K562 (cell line): ENCODE results near the gene ILK. TPM values are rescaled to one million over a fixed set of nuclear protein-coding genes. Genes with fewer than 3 reads are reported as not detected.

Source experiments
- CBFA2T3 ChIP-seq: fragments of 450-650 bp; IDR thresholded peaks from 2 replicates; pipeline ENCODE4 v1.6.1; 2017
- CHD1 ChIP-seq: fragments of 200-600 bp; sonication (generic); IDR thresholded peaks from one replicate; pipeline ENCODE4 v1.6.1; 2012; ENCODE audit warnings: mild to moderate bottlenecking, moderate library complexity, low read length, inconsistent platforms
- CHD4 ChIP-seq: fragments of 200-600 bp; sonication (generic); IDR thresholded peaks from 3 replicates; pipeline ENCODE4 v1.6.1; 2012; ENCODE audit warnings: low read depth, mild to moderate bottlenecking, mixed read lengths, low read length, inconsistent platforms; ENCODE audit not compliant: insufficient read depth, insufficient replicate concordance, poor library complexity, severe bottlenecking
- COPS2 ChIP-seq: fragments of 450-650 bp; conservative IDR thresholded peaks from 2 replicates; pipeline ENCODE4 v1.6.1; 2016; ENCODE audit warnings: mild to moderate bottlenecking, moderate library complexity
- MAFF ChIP-seq: IDR thresholded peaks from 2 replicates; pipeline ENCODE4 v1.6.1; 2012; ENCODE audit warnings: low read length, improper control_type of control experiment
- MYC ChIP-seq, 2 experiments: fragments of 250-450 bp in 1 of 2; sonication (Bioruptor Pico) in 1 of 2; IDR thresholded peaks; 2 replicates each; pipeline versions ENCODE4 v1.5.1 to v1.6.1; 2012 to 2021; ENCODE audit warnings: low read depth in 2 of 2, borderline replicate concordance in 1 of 2, improper control_type of control experiment in 1 of 2, low read length in 1 of 2, mild to moderate bottlenecking in 1 of 2, moderate library complexity in 1 of 2
- RHOXF2B ChIP-seq: fragments of 250-450 bp; sonication (Bioruptor Pico); conservative IDR thresholded peaks from 2 replicates; pipeline ENCODE4 v1.5.1; 2021
- SAP30 ChIP-seq: fragments of 200-600 bp; sonication (generic); IDR thresholded peaks from 2 replicates; pipeline ENCODE4 v1.6.1; 2012; ENCODE audit warnings: borderline replicate concordance, low read depth, mild to moderate bottlenecking, moderate library complexity, low read length, control low read depth, inconsistent platforms; ENCODE audit not compliant: insufficient read depth, poor library complexity, severe bottlenecking
- SIN3A ChIP-seq, 2 experiments: fragments of 150-350 bp in 1 of 2; IDR thresholded peaks; 2 replicates each; pipeline ENCODE4 v1.6.1; 2011 to 2016; ENCODE audit warnings: borderline replicate concordance in 2 of 2, low read depth in 2 of 2, low read length in 2 of 2, mild to moderate bottlenecking in 2 of 2, moderate library complexity in 2 of 2; ENCODE audit not compliant: control insufficient read depth in 1 of 2
- SOX6 ChIP-seq: fragments of 450-650 bp; IDR thresholded peaks from 2 replicates; pipeline ENCODE4 v1.6.1; 2014; ENCODE audit warnings: mild to moderate bottlenecking
- SP2 ChIP-seq: IDR thresholded peaks from 2 replicates; pipeline ENCODE4 v1.6.1; 2011; ENCODE audit warnings: mild to moderate bottlenecking, low read depth, low read length, moderate library complexity; ENCODE audit not compliant: poor library complexity, severe bottlenecking; ENCODE audit errors: extremely low read depth
- TAF7 ChIP-seq: fragments of 450-650 bp; IDR thresholded peaks from 2 replicates; pipeline ENCODE4 v1.6.1; 2016; ENCODE audit warnings: missing genetic modification characterization, missing compliant biosample characterization
- TBP ChIP-seq: optimal IDR thresholded peaks from 2 replicates; pipeline ENCODE3; 2011; ENCODE audit warnings: low read depth, low read length, improper control_type of control experiment
- TEAD4 ChIP-seq, 2 experiments: sonication (generic) in 1 of 2; formaldehyde crosslinking in 1 of 2; IDR thresholded peaks; 2 replicates each; pipeline versions ENCODE4 v1.6.1 to v1.8.0; 2012 to 2022; ENCODE audit warnings: borderline replicate concordance in 1 of 2, inconsistent platforms in 1 of 2, low read length in 1 of 2, mild to moderate bottlenecking in 1 of 2, missing genetic modification reagents in 1 of 2
- TRIM24 ChIP-seq, 2 experiments: fragments of 450-650 bp; IDR thresholded peaks; 2 replicates each; pipeline ENCODE4 v1.6.1; 2016
- ZBTB8A ChIP-seq: fragments of 450-650 bp; IDR thresholded peaks from 2 replicates; pipeline ENCODE4 v1.6.1; 2018; ENCODE audit warnings: mild to moderate bottlenecking, moderate library complexity; ENCODE audit not compliant: partially characterized antibody
- ZEB2 ChIP-seq: fragments of 450-650 bp; IDR thresholded peaks from 2 replicates; pipeline ENCODE4 v1.6.1; 2016
- ZNF133 ChIP-seq: fragments of 250-450 bp; sonication (Bioruptor Pico); IDR thresholded peaks from 2 replicates; pipeline ENCODE4 v1.4.0; 2020; ENCODE audit warnings: mild to moderate bottlenecking
- ZNF57 ChIP-seq: fragments of 450-650 bp; formaldehyde crosslinking; IDR thresholded peaks from 2 replicates; pipeline ENCODE4 v1.4.0; 2020; ENCODE audit warnings: mild to moderate bottlenecking, moderate library complexity
- ZNF707 ChIP-seq: fragments of 250-450 bp; sonication (Bioruptor Pico); conservative IDR thresholded peaks from 2 replicates; pipeline ENCODE4 v1.8.0; 2022; ENCODE audit warnings: inconsistent platforms, mild to moderate bottlenecking, moderate library complexity
- ZSCAN29 ChIP-seq: fragments of 450-650 bp; IDR thresholded peaks from 2 replicates; pipeline ENCODE4 v1.6.1; 2017
- polyA plus RNA-seq, 8 experiments: library from polyadenylated mRNA; depleted of rRNA in 4 of 8; stranded (reverse) in 5 of 8; unstranded in 3 of 8; fragments of >200 nt; fragmentation: Nextera tagmentation in 2 of 8; fragmentation: Illumina TruSeq in 1 of 8; extraction: Ambion mirVana in 2 of 8; extraction: Trizol in 1 of 8; gene quantifications; 2 replicates each; pipeline versions ENCODE4 v1.2.1 to v1.2.3, GENCODE V29; 2011 to 2014; ENCODE audit warnings: inconsistent platforms in 1 of 8, missing spikeins in 1 of 8
- total RNA-seq, 7 experiments: library from RNA; depleted of rRNA in 6 of 7; stranded (reverse); fragments of >200 nt in 6 of 7; fragmentation: Illumina TruSeq in 2 of 7; extraction: Trizol in 2 of 7; gene quantifications; 2 replicates each; pipeline versions ENCODE4 v1.2.1 to v1.2.3, GENCODE V29; 2011 to 2021; ENCODE audit warnings: low replicate concordance in 1 of 7
- TF ChIP-seq, protein P1 (sequence below): sonication (generic); formaldehyde crosslinking; IDR thresholded peaks from 2 replicates; pipeline ENCODE4 v1.8.1; 2022; ENCODE audit warnings: missing genetic modification reagents
- TF ChIP-seq, protein P2 (sequence below): fragments of 450-650 bp; IDR thresholded peaks from 2 replicates; pipeline ENCODE4 v1.6.1; 2017; ENCODE audit warnings: antibody characterized with exemption, mild to moderate bottlenecking

ILK gene
- total and polyA plus RNA-seq, 9 of the 15 experiments (the other 6 are each of a cell fraction or from before 2014, with no cell fraction given) = 43.3 to 95.9 (median 58.9) TPM

DNA sequence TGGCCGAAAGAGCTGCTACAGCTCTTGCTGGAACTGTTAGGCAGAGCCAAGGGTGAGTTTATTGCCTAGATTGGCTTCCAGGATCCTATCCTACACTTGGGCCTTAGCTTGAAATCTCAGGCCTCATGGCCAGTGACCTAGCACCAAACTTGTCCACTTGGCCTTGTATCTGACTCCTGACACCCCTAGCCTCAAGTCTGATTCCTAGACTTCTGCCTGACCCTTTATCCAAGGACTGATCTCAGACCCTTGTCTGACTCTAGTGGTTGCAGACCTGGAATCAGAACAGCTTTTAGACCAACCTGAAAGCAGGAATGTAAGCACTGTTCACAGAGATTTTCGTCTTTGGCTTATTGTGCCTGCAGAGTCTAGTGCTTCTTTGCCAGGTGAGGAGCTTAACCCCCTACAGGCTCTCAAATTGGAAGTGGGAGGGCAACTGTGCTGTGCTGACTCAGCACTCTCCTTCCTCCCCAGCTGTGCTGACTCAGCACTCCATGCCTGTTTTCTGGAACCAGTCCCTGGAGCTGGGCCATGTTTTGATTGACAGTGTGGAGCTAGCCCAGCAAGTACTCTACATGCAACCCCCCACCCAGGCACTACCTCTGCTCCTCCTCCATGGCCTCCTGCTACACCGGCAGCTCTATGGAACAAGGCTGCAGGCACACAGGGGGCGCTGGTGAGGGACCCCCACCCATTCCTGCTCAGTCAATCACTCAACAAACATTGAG is 35.2 kb upstream of the ILK start (continued):
- TF ChIP-seq, protein P1, sequence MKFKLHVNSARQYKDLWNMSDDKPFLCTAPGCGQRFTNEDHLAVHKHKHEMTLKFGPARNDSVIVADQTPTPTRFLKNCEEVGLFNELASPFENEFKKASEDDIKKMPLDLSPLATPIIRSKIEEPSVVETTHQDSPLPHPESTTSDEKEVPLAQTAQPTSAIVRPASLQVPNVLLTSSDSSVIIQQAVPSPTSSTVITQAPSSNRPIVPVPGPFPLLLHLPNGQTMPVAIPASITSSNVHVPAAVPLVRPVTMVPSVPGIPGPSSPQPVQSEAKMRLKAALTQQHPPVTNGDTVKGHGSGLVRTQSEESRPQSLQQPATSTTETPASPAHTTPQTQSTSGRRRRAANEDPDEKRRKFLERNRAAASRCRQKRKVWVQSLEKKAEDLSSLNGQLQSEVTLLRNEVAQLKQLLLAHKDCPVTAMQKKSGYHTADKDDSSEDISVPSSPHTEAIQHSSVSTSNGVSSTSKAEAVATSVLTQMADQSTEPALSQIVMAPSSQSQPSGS (CRISPR knock-in tag) = no peak
- TF ChIP-seq CBFA2T3 (peak; percentile 84), SAP30 (no peak), SIN3A (IDR thresholded peaks at IDR 0.05; ENCODE audit: borderline replicate concordance in 2 of 2, control insufficient read depth in 1 of 2, low read depth in 2 of 2, low read length in 2 of 2) (peak; percentile 99), TAF7 (no peak), ZSCAN29 (no peak), ZNF57 (CRISPR knock-in tag) (no peak), MYC (IDR thresholded peaks at IDR 0.05; ENCODE audit: low read depth, low read length) (0 out of 2 replicates have a peak, but pooled peaks have one; percentile 19), MYC (CRISPR knock-in tag; IDR thresholded peaks at IDR 0.05; ENCODE audit: borderline replicate concordance, low read depth) (no peak; the same call in 1 of the 2 replicates), MAFF (peak; percentile 100), TRIM24 (IDR thresholded peaks at IDR 0.05) (peak; percentile 56 to 84; a peak in 3 of 4 replicates), RHOXF2B (CRISPR knock-in tag) (no peak), CHD4 (no peak), TBP (no peak), SP2 (no peak), CHD1 (no peak), ZBTB8A (no peak), TEAD4 (IDR thresholded peaks at IDR 0.05; ENCODE audit: low read length) (peak; percentile 43; the same call in 1 of the 2 replicates), TEAD4 (CRISPR knock-in tag; IDR thresholded peaks at IDR 0.05; ENCODE audit: borderline replicate concordance) (no peak), ZEB2 (0 out of 2 replicates have a peak, but pooled peaks have one; percentile 28), SOX6 (0 out of 2 replicates have a peak, but pooled peaks have one; percentile 56), COPS2 (no peak), ZNF133 (CRISPR knock-in tag) (no peak), ZNF707 (CRISPR knock-in tag) (no peak)
- TF ChIP-seq, protein P2, sequence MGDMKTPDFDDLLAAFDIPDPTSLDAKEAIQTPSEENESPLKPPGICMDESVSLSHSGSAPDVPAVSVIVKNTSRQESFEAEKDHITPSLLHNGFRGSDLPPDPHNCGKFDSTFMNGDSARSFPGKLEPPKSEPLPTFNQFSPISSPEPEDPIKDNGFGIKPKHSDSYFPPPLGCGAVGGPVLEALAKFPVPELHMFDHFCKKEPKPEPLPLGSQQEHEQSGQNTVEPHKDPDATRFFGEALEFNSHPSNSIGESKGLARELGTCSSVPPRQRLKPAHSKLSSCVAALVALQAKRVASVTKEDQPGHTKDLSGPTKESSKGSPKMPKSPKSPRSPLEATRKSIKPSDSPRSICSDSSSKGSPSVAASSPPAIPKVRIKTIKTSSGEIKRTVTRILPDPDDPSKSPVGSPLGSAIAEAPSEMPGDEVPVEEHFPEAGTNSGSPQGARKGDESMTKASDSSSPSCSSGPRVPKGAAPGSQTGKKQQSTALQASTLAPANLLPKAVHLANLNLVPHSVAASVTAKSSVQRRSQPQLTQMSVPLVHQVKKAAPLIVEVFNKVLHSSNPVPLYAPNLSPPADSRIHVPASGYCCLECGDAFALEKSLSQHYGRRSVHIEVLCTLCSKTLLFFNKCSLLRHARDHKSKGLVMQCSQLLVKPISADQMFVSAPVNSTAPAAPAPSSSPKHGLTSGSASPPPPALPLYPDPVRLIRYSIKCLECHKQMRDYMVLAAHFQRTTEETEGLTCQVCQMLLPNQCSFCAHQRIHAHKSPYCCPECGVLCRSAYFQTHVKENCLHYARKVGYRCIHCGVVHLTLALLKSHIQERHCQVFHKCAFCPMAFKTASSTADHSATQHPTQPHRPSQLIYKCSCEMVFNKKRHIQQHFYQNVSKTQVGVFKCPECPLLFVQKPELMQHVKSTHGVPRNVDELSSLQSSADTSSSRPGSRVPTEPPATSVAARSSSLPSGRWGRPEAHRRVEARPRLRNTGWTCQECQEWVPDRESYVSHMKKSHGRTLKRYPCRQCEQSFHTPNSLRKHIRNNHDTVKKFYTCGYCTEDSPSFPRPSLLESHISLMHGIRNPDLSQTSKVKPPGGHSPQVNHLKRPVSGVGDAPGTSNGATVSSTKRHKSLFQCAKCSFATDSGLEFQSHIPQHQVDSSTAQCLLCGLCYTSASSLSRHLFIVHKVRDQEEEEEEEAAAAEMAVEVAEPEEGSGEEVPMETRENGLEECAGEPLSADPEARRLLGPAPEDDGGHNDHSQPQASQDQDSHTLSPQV = peak; percentile 74; the same call in 1 of the 2 replicates
